Esophagus muscularis mucosa (tissue), 4 donors: ENCODE data around the gene TMEM131L. TPM values are rescaled to one million over a fixed set of nuclear protein-coding genes. Genes with fewer than 3 reads are reported as not detected.

Experiments used
- DNase-seq: peaks from one replicate; pipeline ENCODE4 v3.0.0-alpha.2; 2017; ENCODE audit errors: extremely low spot score
- H3K27ac ChIP-seq, 4 donors: fragments of 200-600 bp; sonication (generic); replicated peaks in 1 of 4; 1 replicate in 3 of 4; 2 replicates in 1 of 4; pipeline ENCODE4 v1.5.1; 2016 to 2019; ENCODE audit warnings: mild to moderate bottlenecking in 1 of 4
- H3K27me3 ChIP-seq, 4 donors: fragments of 200-600 bp; sonication (generic); one replicate each; pipeline versions ENCODE4 v1.5.1 to v1.6.0; 2016 to 2019
- H3K36me3 ChIP-seq, 4 donors: fragments of 200-600 bp; sonication (generic); one replicate each; pipeline ENCODE4 v1.5.1; 2016 to 2019
- H3K4me1 ChIP-seq, 4 donors: fragments of 200-600 bp; sonication (generic); one replicate each; pipeline ENCODE4 v1.5.1; 2016 to 2019
- H3K4me3 ChIP-seq, 4 donors: fragments of 200-600 bp; sonication (generic); 1 replicate in 2 of 4; 2 replicates in 2 of 4; pipeline ENCODE4 v1.5.1; 2016 to 2019; ENCODE audit warnings: mild to moderate bottlenecking in 4 of 4, moderate library complexity in 1 of 4
- H3K9me3 ChIP-seq, 4 donors: fragments of 200-600 bp; sonication (generic); 1 replicate in 3 of 4; 2 replicates in 1 of 4; pipeline ENCODE4 v1.5.1; 2016 to 2019
- CTCF ChIP-seq, 3 experiments: fragments of 200-600 bp in 2 of 3; fragments of 450-650 bp in 1 of 3; sonication (generic) in 2 of 3; IDR thresholded peaks; one replicate each; pipeline ENCODE4 v1.5.1; 2017 to 2019; ENCODE audit warnings: antibody characterized with exemption in 3 of 3, mild to moderate bottlenecking in 2 of 3, moderate library complexity in 1 of 3
- EP300 ChIP-seq: sonication (generic); formaldehyde crosslinking; IDR thresholded peaks from one replicate; pipeline ENCODE4 v1.6.1; 2017; ENCODE audit warnings: antibody characterized with exemption
- POLR2A ChIP-seq: fragments of 450-650 bp; IDR thresholded peaks from one replicate; pipeline ENCODE4 v1.6.1; 2017; ENCODE audit warnings: antibody characterized with exemption, moderate library complexity, mild to moderate bottlenecking, low read depth
- POLR2AphosphoS5 ChIP-seq, 2 donors: sonication (generic); formaldehyde crosslinking; IDR thresholded peaks; one replicate each; pipeline ENCODE4 v1.6.1; 2017; ENCODE audit warnings: antibody characterized with exemption in 2 of 2
- WGBS: methylation state at CpG from one replicate; pipeline ENCODE4 v1.1.5; 2018; 5-methylcytosine and 5-hydroxymethylcytosine counted together
- intact Hi-C: fragments of 100-400 bp; cut with DNase I; formaldehyde crosslinking; loops from one replicate; pipeline ENCODE4 v1.15.1; 2023
- total RNA-seq, 4 donors: library from RNA; depleted of rRNA; stranded (reverse); fragments of >200 nt; gene quantifications; one replicate each; pipeline versions ENCODE4 v1.1.0 to v1.2.1, GENCODE V29; 2016

Gene TMEM131L
- total RNA-seq, 4 donors from 2014 or later: 10.3 to 16.3 (median 12.1) TPM

DNA sequence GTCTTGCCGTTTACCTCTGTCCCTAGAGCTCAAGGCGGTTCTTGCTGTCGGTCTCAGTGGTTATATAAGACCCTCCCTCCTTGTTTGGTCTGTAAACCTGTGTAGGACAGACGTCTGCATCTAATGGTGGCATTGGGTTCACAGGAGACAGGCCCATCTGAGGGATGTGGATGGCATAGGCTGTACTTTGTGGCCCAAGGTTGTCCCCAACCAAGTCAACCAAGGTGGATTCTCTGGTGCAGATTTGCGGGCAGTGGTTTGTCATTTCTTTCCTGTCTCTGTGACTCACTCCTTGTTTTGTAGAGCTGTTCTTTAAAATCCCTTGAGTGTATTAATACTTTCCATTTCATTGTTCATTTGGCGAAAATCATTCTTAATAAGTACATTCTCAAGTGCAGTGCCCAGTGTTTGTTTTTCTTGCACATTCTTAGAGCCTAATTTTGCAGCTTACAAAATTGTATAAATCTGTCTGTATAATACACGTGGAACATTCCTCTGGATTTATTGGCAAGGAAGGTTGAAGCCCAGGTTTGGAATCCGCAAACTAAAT lies 149.9 kb downstream of the TMEM131L start:
- Histone ChIP-seq H3K36me3 (peaks cover 4 to 68% (median 40%) of the 10 kb centered on the region in 4 donors), H3K27me3 (no peaks in the 10 kb centered on the region)
- WGBS: 77% methylated on average over 8 of the region's 8 CpGs

DNA sequence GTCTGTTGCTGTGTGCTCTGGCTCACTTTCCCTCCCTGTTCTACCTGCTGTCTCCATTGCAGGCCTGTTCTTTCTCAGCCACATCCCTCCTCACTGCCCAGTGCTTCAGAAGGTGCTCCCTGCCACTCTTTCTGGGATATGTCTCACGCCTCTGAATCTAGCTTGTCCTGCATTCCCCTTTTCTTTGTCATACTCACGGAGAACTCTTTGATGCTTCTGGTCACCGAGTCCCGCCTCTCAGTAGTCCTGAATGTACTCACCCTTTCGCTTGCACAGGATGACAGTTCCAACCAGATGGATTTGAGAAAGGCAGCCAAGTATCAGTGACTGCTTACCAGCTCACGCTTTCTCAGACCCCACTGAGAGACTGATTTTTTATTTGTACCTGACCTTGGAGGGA lies 152.7 kb downstream of the TMEM131L start:
- no peak for DNase-seq
- no peaks in the 10 kb centered on the region for H3K27me3 ChIP-seq
- intact Hi-C loops: no loop called here
- H3K9me3 ChIP-seq: no peaks in the 10 kb centered on the region
- H3K4me1 ChIP-seq: peaks cover 0 to 8% (median 2%) of the 10 kb centered on the region in 4 donors
- H3K27ac ChIP-seq: no peak overlapping the region
- no peak for TF ChIP-seq CTCF (IDR thresholded peaks at IDR 0.05)
- TF ChIP-seq POLR2A: no peak
- WGBS: 80% methylated on average over 6 of the region's 6 CpGs
- peaks cover 12 to 73% (median 55%) of the 10 kb centered on the region in 4 donors for H3K36me3 ChIP-seq
- H3K4me3 ChIP-seq: no peak overlapping the region

More for the DNA sequence above, 149.9 kb downstream of the TMEM131L start:
- intact Hi-C loops: no loop called here
- no peak for TF ChIP-seq POLR2A
- no peak for TF ChIP-seq EP300
- no peak for TF ChIP-seq CTCF (IDR thresholded peaks at IDR 0.05)
- TF ChIP-seq POLR2AphosphoS5 (IDR thresholded peaks at IDR 0.05): no peak
- Histone ChIP-seq H3K4me3 (no peak overlapping the region), H3K9me3 (no peaks in the 10 kb centered on the region), H3K4me1 (no peaks in the 10 kb centered on the region), H3K27ac (no peak overlapping the region)
- no peak for DNase-seq

DNA sequence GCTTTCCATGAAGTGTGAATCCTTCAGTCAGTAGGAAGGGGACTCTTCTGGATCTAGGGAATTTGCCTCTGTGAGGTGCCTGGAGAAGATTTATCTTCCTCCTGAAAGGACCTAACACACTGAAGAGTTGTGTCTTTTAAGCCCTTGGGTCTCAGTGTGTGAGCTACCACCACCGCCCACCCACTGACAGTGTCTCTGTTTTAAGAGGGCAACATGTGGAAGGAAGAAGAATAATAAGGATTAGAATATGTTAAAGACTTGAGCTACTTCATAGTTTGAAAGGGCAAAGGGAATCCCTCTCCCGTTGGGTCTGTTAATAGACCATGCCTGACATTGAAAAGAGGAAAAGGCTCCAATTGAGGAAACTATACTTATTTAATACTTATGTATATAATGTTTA lies 153.7 kb downstream of the TMEM131L start:
- TF ChIP-seq POLR2A (no peak), EP300 (no peak), CTCF (IDR thresholded peaks at IDR 0.05) (no peak), POLR2AphosphoS5 (IDR thresholded peaks at IDR 0.05) (no peak)
- Histone ChIP-seq H3K9me3 (no peaks in the 10 kb centered on the region), H3K27me3 (no peaks in the 10 kb centered on the region), H3K4me1 (peaks cover 0 to 8% (median 2%) of the 10 kb centered on the region in 4 donors), H3K4me3 (no peak overlapping the region), H3K27ac (no peak overlapping the region), H3K36me3 (peaks cover 17 to 74% (median 58%) of the 10 kb centered on the region in 4 donors)
- 74% methylated on average over 2 of the region's 2 CpGs for WGBS
- no peak for DNase-seq
- intact Hi-C loops: no loop called here

GRCh38 chr4:153620352-153620751 lies 154.2 kb downstream of the TMEM131L start:
- no peak for TF ChIP-seq POLR2A
- no peak for TF ChIP-seq POLR2AphosphoS5 (IDR thresholded peaks at IDR 0.05)
- TF ChIP-seq EP300: no peak
- no peak for TF ChIP-seq CTCF (IDR thresholded peaks at IDR 0.05)
- whole genome bisulfite sequencing: 76% methylated on average over 1 of the region's 1 CpG
- peaks cover 22 to 80% (median 61%) of the 10 kb centered on the region in 4 donors for H3K36me3 ChIP-seq
- no peak for DNase-seq
- no peaks in the 10 kb centered on the region for H3K9me3 ChIP-seq
- H3K4me3 ChIP-seq: no peak overlapping the region
- H3K4me1 ChIP-seq: peaks cover 0 to 8% (median 2%) of the 10 kb centered on the region in 4 donors
- no peaks in the 10 kb centered on the region for H3K27me3 ChIP-seq
- no peak overlapping the region for H3K27ac ChIP-seq
- intact Hi-C loops: no loop called here

DNA sequence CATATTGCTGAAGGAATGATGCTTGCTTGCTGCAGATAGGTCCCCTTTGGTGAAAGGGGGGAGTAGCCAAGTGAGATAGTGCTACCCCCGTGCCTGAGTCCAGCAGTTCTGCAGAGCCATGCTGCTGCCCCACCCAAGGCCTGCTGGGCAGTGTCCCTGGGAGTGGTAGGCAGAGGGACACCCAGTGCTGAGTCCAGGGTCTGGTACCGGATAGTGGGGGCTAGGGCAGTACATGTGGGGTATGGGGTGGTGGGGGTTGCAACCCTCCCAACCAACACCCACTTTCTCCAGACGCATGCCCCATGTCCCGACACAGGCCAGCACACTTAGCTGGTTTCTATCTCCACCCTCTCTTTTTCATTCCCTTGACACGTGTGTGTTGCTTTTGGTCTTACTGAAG lies 155.9 kb downstream of the TMEM131L start:
- no peaks in the 10 kb centered on the region for H3K9me3 ChIP-seq
- WGBS: 97% methylated on average over 5 of the region's 5 CpGs
- no peak overlapping the region for H3K27ac ChIP-seq
- TF ChIP-seq CTCF (IDR thresholded peaks at IDR 0.05): no peak
- no peak for TF ChIP-seq EP300
- H3K4me3 ChIP-seq: no peak overlapping the region
- no peak for DNase-seq
- H3K27me3 ChIP-seq: no peaks in the 10 kb centered on the region
- peaks cover 0 to 8% (median 2%) of the 10 kb centered on the region in 4 donors for H3K4me1 ChIP-seq
- intact Hi-C loops: no loop called here
- H3K36me3 ChIP-seq: peaks cover 33 to 87% (median 65%) of the 10 kb centered on the region in 4 donors
